ENCODE results near the gene GABBR1.

The GABBR1 gene

GRCh38 chr6:29524044-29524443 lies 108.9 kb downstream of the GABBR1 start:
- no peak for DNase-seq

- DNase-seq, result no peak
Observed at GRCh38 chr6:29522227-29522626, 110.8 kb downstream of the GABBR1 start.

GRCh38 chr6:29521006-29521680 lies 111.8 kb downstream of the GABBR1 start:
- DNase-seq, result no peak

- no peak for DNase-seq
Observed at GRCh38 chr6:29520232-29520631, 112.8 kb downstream of the GABBR1 start.

- no peak for DNase-seq
Observed at GRCh38 chr6:29519291-29520010, 113.5 kb downstream of the GABBR1 start.

- no peak for DNase-seq
Observed at GRCh38 chr6:29517728-29518440, 115.1 kb downstream of the GABBR1 start.

- no peak for DNase-seq
Observed at GRCh38 chr6:29517245-29517644, 115.7 kb downstream of the GABBR1 start.

GRCh38 chr6:29516108-29516507 lies 116.9 kb downstream of the GABBR1 start:
- no peak for DNase-seq

- DNase-seq, result no peak
Observed at GRCh38 chr6:29510746-29511300, 122.2 kb downstream of the GABBR1 start.

- no peak for DNase-seq
Observed at GRCh38 chr6:29510202-29510601, 122.8 kb downstream of the GABBR1 start.
